RCC 7860 (cell line): ENCODE data around the gene USB1.

Experiments used
- DNase-seq: peaks from one replicate; pipeline ENCODE4 v3.0.0-alpha.2; 2015; ENCODE audit warnings: low spot score
- FAIRE-seq: peaks from 2 replicates; lab custom pipeline; 2012; peaks lifted over from hg19 to GRCh38; lab: Jason Lieb, UNC

The USB1 gene

GRCh38 chr16:58045096-58045495, 43.9 kb downstream of the USB1 start:
- no peak for DNase-seq
- no peak for FAIRE-seq

DNA sequence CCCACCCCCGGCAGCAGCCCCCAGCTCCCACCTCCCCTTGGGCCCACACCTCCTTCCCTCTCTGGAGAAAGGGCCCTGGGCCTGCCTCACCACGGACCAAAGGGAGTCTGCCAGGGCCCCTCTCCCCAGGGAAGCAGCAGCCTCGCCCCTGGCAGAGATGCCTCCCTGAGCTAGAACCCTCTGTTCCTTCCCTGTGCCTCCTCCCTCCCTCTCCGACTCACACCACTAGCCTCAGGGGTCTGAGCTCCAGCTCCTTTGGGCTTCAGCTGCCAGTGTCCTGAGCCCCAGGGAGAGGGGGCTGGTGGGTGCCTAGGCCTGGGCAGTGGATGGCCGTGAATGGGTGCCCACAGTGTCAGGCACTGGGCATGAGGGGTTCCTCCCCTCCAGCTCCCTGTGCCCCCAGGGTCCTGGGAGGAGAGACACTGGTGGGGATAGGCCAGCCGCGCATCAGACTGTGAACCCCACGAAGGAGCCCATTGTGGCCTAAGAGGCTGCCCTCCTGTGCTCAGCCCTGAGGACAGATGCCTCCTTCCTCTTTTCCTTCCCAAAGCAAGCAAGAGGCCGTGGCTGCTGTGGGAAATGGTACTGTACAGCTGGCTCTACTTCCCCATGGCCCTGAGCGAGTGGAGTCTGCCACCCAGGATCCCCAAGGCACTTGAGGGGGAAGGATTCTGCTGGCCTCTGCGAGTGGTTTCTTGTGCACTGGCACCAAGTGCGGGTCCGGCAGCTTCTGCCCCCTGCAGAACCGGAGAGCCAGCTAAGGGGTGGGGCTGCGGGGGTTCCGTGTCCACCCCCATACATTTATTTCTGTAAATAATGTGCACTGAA, 45.1 kb downstream of the USB1 start:
- FAIRE-seq (no peak), DNase-seq (no peak)

- DNase-seq (no peak), FAIRE-seq (no peak)
Observed at GRCh38 chr16:58046936-58047335, 45.7 kb downstream of the USB1 start.

DNA sequence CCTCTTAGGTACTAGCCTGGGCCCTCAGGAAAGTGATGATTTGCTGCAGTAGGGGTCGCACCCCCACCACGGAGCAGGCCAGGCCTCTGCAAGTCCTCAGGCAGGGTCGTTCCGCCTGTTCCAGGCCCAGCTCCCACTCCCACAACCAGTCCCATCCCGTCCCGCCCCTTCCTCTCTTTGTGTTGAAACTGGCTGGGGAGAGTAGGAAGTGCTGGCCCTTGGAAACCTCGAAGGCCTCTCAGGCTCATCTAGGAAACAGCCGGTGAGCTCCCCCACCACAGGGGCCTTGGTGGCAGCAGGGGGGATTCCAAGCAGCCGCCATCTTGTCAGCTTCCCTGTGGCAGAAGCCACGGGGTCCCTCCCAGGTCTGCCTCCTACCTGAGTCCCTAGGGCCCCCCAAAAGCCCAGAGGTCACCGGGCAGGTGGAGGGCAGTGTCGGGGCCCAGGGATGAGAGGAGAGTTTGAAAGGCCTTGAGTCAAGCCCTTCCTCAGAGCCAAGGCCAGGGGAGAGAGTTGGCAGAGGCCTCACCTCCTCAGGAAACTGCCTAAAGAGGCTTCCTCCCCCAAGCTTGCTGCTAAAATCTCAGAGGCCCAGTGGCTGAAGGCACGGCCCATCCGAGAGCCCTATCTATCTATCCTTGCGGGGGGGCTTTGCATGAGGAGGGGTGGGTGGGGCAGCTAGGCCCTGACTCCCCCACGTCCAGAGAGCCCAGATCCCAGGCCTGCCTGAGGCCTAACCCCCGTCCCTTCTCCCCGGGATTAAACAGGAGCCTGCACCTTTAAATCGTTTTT, 46.5 kb downstream of the USB1 start:
- DNase-seq (no peak), FAIRE-seq (no peak)

DNA sequence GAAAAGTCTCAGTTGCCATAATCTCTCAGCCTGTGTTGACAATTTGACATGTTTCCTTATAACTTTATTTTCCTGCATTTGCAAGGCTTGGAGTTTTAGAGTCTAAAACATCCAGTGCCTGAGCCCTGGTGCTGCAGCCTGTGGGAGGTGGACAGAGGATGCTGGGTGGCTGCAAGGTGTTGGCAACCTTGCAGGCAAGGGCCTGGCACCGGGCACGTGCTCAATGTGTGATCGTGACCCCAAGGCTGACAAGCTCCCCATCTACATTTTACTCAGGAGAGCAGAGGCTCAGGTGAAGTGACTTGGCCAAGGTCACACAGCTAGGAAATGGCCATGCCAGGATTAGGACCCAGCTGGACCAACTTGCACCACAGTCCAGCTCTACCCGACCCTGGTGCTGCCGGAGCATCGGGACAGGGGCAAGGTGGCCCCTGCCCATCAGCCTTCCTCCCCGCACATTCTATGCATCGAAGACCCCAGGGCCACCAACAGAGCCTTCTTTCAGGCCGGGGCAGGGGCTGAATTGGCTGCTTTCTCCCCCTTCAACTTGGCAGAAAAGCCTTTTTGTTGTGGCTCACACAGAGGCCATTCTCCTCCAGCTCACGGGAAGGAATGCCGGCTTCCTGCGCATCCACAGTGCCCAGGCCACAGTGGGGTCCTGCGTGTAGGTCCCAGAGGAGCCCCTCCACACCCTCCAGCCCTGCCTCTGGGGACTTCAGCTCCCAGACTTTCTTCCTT, 47.5 kb downstream of the USB1 start:
- DNase-seq: no peak
- no peak for FAIRE-seq

GRCh38 chr16:58049232-58050185, 48.3 kb downstream of the USB1 start:
- FAIRE-seq: no peak

DNA sequence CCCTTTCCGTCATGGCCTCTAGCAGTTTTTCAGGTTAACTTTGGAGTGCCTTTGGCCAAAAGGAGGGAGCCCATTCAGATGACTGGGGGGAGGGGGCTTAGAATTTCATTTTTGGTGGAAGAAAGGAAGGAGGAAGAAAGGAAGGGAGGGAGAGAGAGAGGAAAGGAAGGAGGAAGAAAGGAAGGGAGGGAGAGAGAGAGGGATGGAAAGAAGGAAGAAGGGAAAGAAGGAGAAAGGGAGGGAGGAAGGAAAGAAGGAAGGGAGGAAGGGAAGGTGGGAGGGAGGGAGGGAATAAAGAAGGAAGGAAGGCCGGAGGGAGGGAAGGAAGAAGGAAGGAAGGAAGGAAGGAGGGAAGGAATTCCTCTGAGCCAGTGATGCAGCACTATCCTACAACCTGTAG, 50.1 kb downstream of the USB1 start:
- no peak for FAIRE-seq
- no peak for DNase-seq

More at GRCh38 chr16:58049232-58050185, 48.3 kb downstream of the USB1 start:
- DNase-seq: no peak

DNA sequence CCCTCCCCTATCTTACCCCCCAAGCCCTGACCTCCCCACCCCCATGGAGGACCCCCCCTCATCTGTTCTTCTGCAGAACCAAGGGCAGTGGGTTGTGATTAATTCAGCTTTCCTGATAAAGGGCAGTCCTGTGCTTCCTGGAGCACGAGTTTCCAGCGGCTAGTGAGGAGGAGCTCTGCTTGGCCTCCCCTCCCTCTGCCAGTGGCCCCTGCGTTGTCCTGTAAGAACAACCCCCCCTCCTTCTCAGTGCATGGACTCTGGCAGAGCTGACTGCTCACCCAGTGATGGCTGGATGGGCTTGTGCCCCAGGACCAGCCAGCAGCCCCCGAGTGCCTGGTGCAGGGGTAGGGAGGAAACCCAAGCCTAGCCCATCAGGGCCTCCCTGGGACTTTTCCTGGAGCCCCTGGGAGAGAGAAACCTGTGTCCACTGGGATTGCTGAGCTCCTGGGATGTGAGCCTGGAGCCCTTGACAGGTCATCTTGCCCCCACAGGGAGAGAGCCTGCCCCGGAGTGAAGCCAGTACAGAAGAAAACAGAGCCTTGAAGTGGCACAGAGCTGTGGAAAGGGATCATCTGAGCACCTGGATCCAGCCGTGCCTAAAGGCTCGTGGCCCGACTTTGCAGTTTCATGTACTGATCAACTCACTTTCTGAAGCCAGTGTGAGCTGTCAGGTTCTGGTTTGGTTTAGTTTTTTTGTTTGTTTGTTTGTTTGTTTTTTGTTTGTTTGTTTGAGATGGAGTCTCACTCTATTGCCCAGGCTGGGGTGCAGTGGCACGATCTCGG, 50.8 kb downstream of the USB1 start:
- FAIRE-seq: no peak
- DNase-seq: no peak

DNA sequence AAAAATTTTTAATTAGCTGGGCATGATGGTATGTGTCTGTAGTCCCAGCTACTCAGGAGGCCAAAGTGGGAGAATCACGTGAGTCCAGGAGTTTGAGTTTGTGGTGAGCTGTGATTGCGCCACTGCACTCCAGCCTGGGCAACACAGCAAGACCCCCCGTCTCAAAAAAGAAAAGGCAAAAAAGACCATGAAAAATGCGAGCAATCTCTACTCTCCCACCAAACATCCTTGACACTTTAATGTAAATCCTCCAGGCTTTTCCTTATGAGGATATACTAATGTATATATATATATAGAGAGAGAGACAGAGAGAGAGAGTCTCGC, 52.4 kb downstream of the USB1 start:
- DNase-seq: no peak
- FAIRE-seq: no peak

DNA sequence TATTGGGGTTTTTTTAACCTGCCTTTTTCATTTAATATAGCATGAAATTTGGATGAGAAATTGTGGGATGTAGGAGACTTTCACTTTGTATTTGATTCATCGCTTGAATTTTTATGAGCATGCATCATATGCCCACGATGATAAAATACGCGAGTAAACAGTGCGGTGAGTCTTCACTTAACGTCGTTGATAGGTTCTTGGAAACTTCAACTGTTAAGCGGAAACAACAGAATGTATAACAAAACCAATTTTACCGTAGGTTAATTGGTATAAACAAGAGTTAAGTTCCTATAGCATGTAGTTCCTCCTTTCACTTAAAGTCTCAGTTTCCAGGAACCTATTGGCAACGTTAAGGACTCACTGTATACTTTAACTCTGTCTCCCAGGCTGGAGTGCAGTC, 53.1 kb downstream of the USB1 start:
- FAIRE-seq (no peak), DNase-seq (no peak)

DNA sequence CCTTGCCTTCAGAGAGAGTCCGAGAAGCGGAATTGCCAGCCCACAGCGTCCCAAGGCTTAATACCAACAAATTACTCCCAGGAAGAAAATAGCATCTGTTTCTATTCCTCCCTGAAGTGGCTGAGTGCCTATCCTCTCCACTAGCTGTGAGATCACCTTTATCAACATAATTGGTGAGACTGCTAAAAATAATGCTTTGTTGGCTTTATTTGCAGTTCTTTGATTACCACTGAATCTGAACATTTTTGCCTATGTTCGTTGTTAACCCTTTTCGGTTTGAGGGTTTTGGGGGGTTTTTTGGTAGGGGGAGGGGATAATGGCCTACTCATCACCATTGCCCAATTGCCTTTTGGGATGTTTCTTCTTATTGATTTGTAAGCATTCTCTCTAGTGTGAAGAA, 55.4 kb downstream of the USB1 start:
- FAIRE-seq: no peak
- no peak for DNase-seq

- DNase-seq: no peak
- no peak for FAIRE-seq
Observed at GRCh38 chr16:58057121-58057520, 55.9 kb downstream of the USB1 start.

DNA sequence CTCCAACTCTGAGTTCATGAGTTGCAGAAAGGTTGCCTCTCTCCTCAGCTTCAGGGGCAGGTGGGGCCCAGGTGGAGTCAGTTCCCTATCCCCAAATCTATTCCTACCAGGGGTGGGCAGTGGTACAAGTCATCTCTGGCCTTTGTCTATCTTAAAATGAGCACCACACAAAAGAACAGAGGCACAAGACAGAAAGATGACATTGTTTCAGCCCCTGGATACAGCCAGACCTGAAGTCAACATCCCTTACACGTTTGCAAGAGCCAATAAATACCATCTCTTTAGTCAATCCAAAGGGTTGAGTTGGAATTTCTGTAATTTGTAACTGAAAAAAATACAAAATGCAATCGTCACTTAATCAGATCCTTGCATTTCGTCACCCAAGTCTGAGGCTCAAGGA, 56.6 kb downstream of the USB1 start:
- no peak for DNase-seq
- FAIRE-seq: no peak

DNA sequence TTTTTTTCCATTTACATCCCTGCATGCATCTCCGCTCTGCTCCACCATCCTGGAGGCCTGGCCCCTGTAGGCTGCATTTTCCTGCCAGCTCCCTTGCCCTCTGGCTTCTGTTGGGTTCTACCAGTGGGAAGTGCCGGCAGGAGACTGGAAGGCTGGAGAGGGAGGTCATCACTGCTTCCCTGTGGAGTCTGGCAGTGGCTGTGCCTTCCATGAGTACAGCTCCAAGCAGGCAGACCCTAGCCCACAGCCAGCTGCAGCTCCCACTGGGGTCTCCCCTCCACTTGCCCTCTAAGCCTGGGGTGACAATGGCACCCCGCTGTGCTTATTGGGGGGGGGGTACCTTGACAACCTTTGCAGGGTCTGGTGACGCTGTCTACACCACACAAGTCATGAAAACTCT, 61.6 kb downstream of the USB1 start:
- no peak for FAIRE-seq
- no peak for DNase-seq

DNA sequence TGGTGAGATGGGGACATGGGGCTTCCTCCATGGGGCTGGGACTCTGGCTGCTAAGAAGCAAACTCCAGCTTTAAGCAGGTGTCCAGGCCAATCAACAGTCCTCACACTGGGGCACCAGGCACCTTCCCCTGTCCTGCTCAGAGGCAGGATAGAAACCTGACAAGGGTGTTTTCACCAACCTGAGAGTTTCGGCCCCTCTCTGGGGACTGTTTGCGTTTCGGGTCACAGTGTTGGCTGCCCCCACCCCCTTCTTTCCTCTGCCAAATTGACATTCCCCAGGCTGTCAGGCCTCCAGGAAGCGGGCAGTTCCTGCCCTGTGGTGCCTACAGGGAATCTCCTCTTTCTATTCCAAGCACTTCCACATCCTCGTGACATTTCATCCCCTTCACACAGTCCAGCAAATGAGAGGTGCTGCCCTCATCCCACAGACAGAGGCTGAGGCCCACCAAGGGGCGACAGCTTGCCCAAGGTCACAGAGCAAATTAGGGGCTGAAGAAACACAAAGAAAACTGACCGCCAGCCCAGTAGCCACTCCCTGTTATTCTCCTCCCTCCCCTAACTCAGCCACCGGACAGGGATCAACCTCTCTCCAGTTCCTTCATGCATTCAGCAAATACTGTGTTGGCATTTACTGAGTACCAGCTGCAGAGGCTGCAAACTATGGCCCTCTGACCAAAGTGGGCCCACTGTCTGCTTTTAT, 62.3 kb downstream of the USB1 start:
- FAIRE-seq (no peak), DNase-seq (no peak)

DNA sequence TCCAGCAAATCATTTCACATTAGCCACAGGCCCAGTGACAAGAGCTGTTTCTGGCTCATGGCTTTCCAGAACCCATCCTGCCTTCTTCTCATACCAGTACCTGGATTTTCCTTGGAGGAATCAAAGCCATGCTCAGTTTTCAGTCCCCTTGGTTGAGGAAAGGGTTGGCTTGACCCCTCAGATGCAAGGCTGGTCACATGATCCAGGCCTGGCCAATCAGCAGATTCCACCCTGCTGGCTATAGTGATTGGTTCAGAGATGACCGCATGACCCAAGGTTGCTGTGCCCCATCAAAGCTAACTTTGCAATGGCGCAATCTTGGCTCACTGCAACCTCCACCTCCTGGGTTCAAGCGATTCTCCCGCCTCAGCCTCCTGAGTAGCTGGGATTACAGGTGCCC, 69.4 kb downstream of the USB1 start:
- FAIRE-seq: no peak
- no peak for DNase-seq
